WERI-Rb-1 (cell line): ENCODE results near the gene PRKG2.

Experiments used
- DNase-seq: peaks from one replicate; pipeline ENCODE4 v3.0.0-alpha.2; 2020
- H3K27ac ChIP-seq: fragments of 250-450 bp; sonication (Bioruptor Pico); 2 replicates; pipeline ENCODE4 v1.5.1; 2020; ENCODE audit warnings: mild to moderate bottlenecking, moderate library complexity
- H3K27me3 ChIP-seq: fragments of 250-450 bp; sonication (Bioruptor Pico); 2 replicates; pipeline ENCODE4 v1.5.1; 2021; ENCODE audit warnings: mild to moderate bottlenecking, low read depth, moderate library complexity; ENCODE audit not compliant: insufficient read depth, severe bottlenecking
- H3K36me3 ChIP-seq: fragments of 250-450 bp; sonication (Bioruptor Pico); 2 replicates; pipeline ENCODE4 v1.5.1; 2020; ENCODE audit warnings: mild to moderate bottlenecking, moderate library complexity
- H3K4me3 ChIP-seq: 2 replicates; pipeline ENCODE4 v1.5.1; 2011; ENCODE audit warnings: low read depth, mild to moderate bottlenecking, control low read depth, low read length
- H3K9me3 ChIP-seq: fragments of 250-450 bp; sonication (Bioruptor Pico); 2 replicates; pipeline ENCODE4 v1.5.1; 2021; ENCODE audit warnings: mild to moderate bottlenecking, moderate library complexity; ENCODE audit not compliant: severe bottlenecking
- TF ChIP-seq, protein P1 (sequence below): IDR thresholded peaks from 2 replicates; pipeline ENCODE4 v1.5.1; 2011; ENCODE audit warnings: low read depth, mild to moderate bottlenecking, control low read depth, inconsistent platforms, low read length

PRKG2 gene

DNA sequence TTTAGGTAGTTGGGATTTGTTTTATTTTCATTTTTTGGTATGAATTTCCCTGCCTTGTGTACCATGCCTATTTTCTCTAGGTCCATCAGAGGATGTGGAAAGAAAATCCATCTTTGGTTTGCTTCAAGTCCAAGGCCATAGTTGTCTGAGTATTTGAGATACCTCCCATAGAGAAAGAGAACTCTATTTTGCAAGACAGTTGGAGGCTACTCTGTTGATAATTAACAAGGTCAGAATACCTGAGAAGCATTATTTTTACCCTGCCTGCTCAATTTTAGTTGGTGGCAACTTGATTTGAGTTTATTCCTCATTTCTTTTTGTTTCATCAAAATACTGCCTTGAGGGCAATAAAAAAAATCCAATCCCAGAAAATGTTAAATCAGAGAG lies 153.7 kb downstream of the PRKG2 start:
- no peak overlapping the region for H3K4me3 ChIP-seq
- no peak for DNase-seq
- no peaks in the 10 kb centered on the region for H3K27me3 ChIP-seq
- no peaks in the 10 kb centered on the region for H3K9me3 ChIP-seq
- no peaks in the 10 kb centered on the region for H3K36me3 ChIP-seq
- TF ChIP-seq, protein P1, sequence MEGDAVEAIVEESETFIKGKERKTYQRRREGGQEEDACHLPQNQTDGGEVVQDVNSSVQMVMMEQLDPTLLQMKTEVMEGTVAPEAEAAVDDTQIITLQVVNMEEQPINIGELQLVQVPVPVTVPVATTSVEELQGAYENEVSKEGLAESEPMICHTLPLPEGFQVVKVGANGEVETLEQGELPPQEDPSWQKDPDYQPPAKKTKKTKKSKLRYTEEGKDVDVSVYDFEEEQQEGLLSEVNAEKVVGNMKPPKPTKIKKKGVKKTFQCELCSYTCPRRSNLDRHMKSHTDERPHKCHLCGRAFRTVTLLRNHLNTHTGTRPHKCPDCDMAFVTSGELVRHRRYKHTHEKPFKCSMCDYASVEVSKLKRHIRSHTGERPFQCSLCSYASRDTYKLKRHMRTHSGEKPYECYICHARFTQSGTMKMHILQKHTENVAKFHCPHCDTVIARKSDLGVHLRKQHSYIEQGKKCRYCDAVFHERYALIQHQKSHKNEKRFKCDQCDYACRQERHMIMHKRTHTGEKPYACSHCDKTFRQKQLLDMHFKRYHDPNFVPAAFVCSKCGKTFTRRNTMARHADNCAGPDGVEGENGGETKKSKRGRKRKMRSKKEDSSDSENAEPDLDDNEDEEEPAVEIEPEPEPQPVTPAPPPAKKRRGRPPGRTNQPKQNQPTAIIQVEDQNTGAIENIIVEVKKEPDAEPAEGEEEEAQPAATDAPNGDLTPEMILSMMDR = no peak
- H3K27ac ChIP-seq = no peak overlapping the region

DNA sequence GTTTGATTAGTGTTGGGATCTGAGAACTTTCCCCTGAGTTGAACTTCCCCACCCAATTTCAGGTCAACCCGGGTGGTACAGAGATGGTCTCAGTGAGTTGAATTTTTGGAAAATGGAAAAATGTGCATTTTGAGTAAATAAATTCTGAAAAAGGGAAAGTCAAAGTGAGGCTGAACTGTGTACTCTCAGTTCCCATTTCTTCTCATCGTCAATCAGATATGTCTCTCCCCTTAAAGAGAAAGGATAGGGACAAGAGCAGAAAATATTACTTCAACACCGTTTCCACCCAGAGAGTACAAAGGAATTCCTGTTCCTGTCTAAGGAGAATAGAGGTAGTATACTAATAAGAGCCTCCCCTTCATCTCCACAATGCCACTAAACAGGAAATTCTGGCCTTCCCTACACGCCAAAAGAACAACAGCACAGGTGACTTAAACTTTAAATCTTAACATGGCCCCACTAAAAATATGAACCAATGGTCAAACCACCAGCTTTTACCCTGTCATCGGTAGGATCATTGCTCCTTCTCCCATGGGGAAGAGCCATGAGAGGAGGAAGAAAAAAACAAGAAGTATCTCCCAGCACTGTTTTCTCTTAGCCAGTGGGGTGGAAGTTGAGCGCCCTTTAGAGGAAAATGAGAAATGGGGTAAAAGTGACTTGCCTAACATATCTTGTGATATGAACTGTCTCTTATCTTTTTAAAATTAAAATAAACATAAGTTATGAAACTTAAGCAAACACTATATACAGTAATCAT lies 154.3 kb downstream of the PRKG2 start:
- Histone ChIP-seq H3K9me3 (no peaks in the 10 kb centered on the region), H3K36me3 (no peaks in the 10 kb centered on the region), H3K27me3 (no peaks in the 10 kb centered on the region), H3K4me3 (no peak overlapping the region), H3K27ac (no peak overlapping the region)
- DNase-seq = no peak
- TF ChIP-seq, protein P1 = no peak

DNA sequence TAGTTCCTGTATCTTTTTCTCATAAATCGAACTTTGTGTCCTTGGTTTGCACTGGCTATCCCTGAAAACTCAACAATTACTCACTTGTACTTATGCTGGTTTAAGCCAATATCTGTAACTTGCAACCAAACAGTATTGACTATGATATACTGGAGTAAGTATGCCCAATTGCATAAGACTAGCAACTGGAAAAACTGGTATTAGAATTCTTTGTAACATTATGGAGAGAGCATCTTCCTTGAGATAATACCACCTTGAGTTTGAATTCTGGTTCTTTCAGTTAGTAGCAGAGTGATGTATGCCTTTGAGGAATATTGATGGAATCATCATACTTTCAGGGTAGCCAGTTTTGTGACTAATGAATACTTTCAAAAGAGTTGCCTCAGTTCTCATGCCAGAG lies 156.4 kb downstream of the PRKG2 start:
- no peak for DNase-seq
- H3K27ac ChIP-seq = no peak overlapping the region
- no peaks in the 10 kb centered on the region for H3K9me3 ChIP-seq
- no peaks in the 10 kb centered on the region for H3K27me3 ChIP-seq
- H3K36me3 ChIP-seq = no peaks in the 10 kb centered on the region
- TF ChIP-seq, protein P1 = no peak
- H3K4me3 ChIP-seq = no peak overlapping the region

DNA sequence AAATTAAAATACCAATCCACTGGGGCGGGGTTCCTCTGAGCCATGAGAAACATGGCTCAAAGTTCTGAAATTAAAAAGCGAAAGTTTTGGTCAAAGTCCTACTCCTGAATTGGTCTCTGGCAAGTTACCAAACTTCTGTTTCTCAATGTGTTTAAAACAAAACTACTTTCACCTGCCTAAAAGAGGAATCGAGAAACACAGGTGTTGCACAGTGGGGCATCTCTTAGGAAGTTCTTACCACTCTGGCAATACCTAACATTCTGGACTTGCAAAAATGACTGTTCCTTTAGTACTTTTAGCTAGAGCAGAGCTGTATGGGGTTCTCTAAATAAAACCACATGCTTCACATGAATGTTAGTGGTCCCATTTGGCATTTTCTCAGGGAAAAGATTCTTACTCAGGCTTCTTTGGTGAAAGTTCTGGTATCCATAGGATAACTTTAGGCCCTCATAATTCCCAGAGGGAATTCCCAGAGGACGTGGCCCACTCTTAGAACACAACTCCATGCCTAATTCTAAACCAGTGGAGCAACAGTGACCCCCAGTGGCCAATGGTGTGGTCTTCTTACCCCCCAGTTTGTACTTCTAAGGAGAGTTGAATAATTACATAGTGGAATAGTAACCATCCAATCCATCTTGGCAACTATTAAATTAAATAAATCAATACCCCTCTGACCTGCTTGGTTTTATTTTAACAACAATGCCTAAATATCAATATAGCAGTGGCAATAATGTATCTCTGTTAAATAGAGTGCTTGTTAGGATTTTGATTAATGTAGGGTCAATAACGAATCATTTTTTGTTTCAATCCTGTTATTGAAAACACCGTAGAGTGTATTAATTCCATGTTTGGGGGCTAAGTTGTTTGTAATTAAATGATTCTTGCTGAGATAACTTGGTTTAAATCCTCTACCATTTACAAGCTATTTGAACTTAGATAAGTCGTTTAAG lies 162.6 kb downstream of the PRKG2 start:
- no peaks in the 10 kb centered on the region for H3K36me3 ChIP-seq
- TF ChIP-seq, protein P1 = peak; percentile 68
- H3K27me3 ChIP-seq = no peaks in the 10 kb centered on the region
- no peak overlapping the region for H3K4me3 ChIP-seq
- H3K27ac ChIP-seq = no peak overlapping the region
- DNase-seq = peak; percentile 73
- no peaks in the 10 kb centered on the region for H3K9me3 ChIP-seq

DNA sequence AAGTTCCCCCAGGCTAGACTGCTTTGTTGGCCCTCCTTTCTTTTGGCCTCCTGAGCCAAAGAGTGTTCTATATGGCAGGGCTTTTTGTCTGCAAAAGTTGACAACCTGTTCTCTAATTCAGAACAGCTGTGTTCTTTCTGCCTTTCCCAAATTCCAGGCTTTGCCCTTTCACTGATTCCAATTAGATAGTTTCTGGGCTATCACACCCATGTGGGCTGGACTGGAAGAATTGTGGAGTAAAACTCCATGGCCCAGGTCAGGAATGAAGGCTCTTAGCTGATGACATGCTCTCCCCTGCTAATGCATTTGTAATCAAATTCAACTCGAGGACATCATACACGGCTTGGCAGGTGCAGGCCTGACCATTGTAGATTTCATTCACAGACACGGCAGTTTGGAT lies 165.1 kb downstream of the PRKG2 start:
- H3K27me3 ChIP-seq = no peaks in the 10 kb centered on the region
- no peak for DNase-seq
- H3K27ac ChIP-seq = no peak overlapping the region
- H3K4me3 ChIP-seq = no peak overlapping the region
- H3K36me3 ChIP-seq = no peaks in the 10 kb centered on the region
- no peaks in the 10 kb centered on the region for H3K9me3 ChIP-seq
- TF ChIP-seq, protein P1 = no peak
